Right ventricle myocardium inferior (tissue), 1 donor: ENCODE measurements around the gene CFD. TPM values are rescaled to one million over a fixed set of nuclear protein-coding genes. Genes with fewer than 3 reads are reported as not detected.
A peak's percentile ranks its signal among the peaks of the same experiment; 100 is the strongest.
"Not testable (repeated sequence)": the region's sequence is repeated elsewhere in the genome, so short reads cannot be mapped to it uniquely, and the experiment has no call there.

Source experiments
- ATAC-seq: fragments of 200-7000 bp; cut with Tn5 transposase; one replicate; pipeline ENCODE4 v1.9.1; 2020; ENCODE audit warnings: mild to moderate bottlenecking, moderate library complexity
- DNase-seq: peaks from one replicate; pipeline ENCODE4 v3.0.0; 2021; ENCODE audit errors: missing footprints
- intact Hi-C: fragments of 100-400 bp; cut with DNase I; formaldehyde crosslinking; loops from one replicate; pipeline ENCODE4 v1.11.0; 2022
- total RNA-seq: library from RNA; stranded (reverse); fragmentation: NEBNext Ultra II Directional; extraction: Animal tissue kit (Norgen Biotek cat#: 25700); gene quantifications from one replicate; pipeline ENCODE4 v1.2.1, GENCODE V29; 2021
- donor health status: DM: no; HTN: yes; CAD: no; lungs with severe emphysema.

CFD gene
- total RNA-seq, 1 donor from 2014 or later = 655 TPM

DNA sequence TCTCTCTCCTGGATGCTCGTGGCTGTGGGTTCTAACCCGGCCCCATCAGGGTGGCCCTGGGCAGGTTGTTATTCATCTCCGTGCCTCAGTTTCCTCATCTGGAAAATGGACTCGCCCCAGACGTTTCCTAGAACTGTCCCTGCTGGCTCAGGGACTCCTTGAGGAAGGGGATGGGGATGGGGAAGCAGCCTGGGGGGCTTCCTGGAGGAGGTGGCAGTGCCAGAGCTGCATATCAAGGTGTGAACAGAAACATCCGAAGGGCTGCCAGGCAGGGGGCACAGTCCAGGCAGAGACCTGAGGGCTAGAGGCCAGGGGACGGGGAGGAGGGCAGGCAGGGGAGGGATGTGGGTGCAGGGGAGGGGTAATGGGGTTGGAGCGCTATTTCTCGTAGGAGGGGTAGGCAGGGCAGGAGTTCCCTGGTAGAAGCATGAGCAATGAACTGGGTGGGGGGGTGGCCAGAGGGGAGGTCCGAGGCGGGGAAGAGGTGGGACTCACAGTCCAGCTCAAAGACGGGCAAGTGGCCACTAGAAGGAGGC lies 11.0 kb upstream of the CFD start:
- intact Hi-C loops = loop anchor here (5.0 kb wide), 1 partner anchor 46 kb away; no protein-coding TSS in a partner anchor
- DNase-seq = peak; percentile 73
- peak; percentile 32 for ATAC-seq

DNA sequence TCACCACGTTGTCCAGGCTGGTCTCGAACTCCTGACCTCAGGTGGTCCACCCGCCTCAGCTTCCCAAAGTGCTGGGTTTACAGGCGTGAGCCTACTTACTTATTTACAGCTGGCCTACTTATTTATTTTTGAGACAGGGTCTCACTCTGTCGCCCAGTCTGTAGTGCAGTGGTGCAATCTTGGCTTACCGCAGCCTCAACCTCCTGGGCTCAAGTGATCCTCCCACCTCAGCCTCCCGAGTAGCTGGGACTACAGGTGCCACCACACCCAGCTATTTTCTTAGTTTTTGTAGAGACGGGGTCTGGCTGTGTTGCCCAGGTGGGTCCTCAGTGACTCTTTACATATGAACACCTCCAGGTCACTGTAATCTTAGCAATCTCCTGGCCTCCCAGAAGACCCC lies 10.3 kb upstream of the CFD start:
- ATAC-seq, DNase-seq: not testable (repeated sequence)
- intact Hi-C loops = loop anchor here (5.0 kb wide), 1 partner anchor 47 kb away; no protein-coding TSS in a partner anchor

DNA sequence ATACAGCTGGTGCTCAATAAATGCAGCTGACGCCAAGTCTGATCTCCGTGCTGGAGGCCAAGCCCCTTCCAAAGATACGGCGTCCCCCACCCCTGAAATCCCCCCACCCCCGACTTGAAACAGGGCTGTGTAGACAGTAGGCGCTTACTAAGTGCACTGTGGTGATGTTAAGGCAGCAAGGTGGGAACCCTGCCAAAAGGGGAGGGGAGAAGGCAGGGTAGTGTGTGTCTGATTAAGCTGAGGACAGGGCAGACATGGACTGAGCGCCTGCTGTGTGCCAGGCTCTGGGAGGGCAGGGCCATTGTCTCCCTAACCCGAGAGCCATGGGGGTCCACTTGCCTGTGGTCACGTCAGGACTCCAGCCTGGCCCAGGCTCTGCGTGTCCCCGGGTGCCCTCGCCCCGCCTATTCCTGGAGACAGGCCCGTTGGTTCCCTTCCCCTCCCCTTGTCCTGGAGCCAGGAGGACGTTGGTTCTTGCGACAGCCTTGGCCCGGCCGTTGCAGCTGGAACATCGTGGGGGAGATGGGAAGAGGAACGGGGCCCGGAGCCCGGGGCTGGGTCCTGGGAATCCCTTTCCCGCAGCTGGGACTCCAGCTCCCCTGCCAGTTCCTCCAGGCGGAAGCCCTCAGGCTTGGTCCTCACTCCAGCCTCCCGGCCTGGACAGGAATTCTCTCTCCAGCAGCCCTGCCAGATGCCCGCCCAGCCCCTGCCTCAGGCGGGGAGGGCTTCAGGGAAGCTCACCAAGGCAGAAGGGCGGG lies 9.1 kb upstream of the CFD start:
- ATAC-seq (peak; percentile 89), DNase-seq (peak; percentile 95)
- intact Hi-C loops = no loop called here

DNA sequence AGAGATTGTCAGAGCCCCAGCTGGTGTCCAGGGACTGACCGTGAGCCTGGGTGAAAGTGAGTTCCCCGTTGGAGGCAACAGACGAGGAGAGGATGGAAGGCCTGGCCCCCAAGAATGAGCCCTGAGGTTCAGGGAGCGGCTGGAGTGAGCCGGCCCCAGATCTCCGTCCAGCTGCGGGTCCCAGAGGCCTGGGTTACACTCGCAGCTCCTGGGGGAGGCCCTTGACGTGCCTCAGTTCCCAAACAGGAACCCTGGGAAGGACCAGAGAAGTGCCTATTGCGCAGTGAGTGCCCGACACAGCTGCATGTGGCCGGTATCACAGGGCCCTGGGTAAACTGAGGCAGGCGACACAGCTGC lies 8.5 kb upstream of the CFD start:
- no peak for DNase-seq
- ATAC-seq = no peak
- intact Hi-C loops = no loop called here

DNA sequence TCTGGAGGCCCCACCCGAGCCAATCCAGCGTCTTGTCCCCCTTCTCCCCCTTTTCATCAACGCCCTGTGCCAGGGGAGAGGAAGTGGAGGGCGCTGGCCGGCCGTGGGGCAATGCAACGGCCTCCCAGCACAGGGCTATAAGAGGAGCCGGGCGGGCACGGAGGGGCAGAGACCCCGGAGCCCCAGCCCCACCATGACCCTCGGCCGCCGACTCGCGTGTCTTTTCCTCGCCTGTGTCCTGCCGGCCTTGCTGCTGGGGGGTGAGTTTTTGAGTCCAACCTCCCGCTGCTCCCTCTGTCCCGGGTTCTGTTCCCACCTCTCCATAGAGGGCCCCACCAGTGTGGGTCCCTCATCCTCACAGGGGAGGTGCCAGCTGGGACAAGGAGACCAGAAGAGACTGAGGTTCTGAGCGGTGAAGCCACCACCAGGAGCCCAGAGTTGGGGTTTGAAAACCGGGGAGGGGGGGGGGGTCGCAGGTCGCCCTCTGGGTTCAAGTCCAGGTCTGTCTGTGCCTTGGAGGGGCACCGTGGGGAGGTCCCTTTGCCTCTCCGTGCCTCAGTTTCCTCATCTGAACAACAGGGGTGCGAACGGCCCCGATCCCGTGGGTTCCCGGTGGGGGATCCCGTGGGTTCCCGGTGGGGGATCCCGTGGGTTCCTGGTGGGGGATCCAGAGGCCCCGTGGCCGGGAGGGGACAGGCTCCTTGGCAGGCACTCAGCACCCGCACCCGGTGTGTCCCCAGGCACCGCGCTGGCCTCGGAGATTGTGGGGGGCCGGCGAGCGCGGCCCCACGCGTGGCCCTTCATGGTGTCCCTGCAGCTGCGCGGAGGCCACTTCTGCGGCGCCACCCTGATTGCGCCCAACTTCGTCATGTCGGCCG lies 7.1 kb upstream of the CFD start, which contains the start of gene ELANE:
Gene ELANE, plus strand, starts transcription at position 168 of the 878 bp plus-strand sequence. Its CDS starts 26 bp downstream, at position 194.
- ATAC-seq (no peak), DNase-seq (no peak)
- intact Hi-C loops = no loop called here

DNA sequence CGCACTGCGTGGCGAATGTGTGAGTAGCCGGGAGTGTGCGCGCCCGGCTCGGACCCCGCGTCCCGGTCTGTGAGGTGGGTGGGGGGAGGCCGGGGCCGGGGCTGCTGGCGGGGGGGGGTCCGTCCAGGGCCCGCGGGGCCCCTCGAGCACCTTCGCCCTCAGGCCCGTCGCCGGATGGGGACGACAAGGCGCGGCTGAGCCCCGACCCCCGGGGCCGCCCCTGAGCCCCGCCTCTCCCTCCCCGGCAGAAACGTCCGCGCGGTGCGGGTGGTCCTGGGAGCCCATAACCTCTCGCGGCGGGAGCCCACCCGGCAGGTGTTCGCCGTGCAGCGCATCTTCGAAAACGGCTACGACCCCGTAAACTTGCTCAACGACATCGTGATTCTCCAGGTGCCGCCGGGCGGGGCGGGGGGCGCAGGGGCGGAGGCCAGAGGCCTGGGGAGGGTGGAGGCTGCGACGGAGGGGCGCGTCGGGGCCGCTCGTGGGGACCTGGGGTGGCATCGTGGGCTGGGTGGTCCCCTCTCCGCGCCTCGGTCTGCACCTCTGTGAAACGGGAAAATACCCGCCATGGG lies 6.4 kb upstream of the CFD start:
- intact Hi-C loops = no loop called here
- DNase-seq = no peak
- no peak for ATAC-seq

DNA sequence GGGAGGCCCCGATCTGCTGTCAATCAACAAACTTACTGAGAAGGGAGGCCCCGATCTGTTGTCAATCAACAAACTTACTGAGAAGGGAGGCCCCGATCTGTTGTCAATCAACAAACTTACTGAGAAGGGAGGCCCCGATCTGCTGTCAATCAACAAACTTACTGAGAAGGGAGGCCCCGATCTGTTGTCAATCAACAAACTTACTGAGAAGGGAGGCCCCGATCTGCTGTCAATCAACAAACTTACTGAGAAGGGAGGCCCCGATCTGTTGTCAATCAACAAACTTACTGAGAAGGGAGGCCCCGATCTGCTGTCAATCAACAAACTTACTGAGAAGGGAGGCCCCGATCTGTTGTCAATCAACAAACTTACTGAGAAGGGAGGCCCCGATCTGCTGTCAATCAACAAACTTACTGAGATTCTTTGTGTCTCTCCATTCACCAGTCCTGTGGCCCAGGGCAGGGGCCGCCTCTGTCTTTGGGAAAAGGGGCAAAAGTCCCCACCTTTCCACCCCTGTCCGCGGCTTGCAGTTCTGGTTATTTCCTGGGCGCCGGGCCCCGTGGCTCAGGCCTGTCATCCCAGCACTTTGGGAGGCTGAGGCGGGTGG lies 5.7 kb upstream of the CFD start:
- intact Hi-C loops, DNase-seq, ATAC-seq: not testable (repeated sequence)

DNA sequence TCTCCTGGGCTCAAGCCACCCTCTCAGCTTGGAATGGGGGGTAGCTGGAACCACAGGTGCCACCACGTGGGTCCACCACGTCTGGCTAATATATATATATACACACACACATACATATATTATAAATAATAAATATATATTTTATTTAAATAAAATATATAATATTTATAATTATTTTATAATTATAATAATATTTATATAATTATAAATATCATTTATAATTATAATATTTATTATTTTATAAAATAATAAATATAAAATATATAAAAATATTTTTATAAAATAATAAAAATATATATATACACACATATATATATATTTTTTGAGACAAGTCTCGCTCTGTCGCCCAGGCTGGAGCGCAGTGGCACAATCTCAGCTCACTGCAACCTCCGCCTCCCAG lies 4.9 kb upstream of the CFD start:
- ATAC-seq = no peak
- intact Hi-C loops = no loop called here

DNA sequence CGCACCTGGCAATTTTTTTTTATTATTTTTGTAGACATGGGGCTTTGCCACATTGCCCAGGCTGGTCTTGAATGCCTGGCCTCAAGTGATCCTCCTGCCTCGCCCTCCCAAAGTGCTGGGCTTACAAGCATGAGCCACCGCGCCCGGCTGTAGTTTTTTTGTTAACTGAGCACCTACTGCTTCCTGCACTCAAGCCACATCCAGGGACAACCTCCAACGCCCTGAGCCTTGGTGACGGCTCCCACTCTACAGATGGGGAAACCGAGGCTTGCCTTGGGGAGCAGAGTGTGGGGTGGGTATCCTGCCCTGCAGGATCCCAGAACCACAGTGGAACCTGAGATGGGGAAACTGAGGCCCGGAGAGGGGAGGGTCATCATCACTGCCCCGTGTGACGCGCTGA lies 4.3 kb upstream of the CFD start:
- ATAC-seq (no peak), DNase-seq (no peak)
- intact Hi-C loops = no loop called here

More for the DNA sequence above, 4.9 kb upstream of the CFD start:
- DNase-seq = no peak

DNA sequence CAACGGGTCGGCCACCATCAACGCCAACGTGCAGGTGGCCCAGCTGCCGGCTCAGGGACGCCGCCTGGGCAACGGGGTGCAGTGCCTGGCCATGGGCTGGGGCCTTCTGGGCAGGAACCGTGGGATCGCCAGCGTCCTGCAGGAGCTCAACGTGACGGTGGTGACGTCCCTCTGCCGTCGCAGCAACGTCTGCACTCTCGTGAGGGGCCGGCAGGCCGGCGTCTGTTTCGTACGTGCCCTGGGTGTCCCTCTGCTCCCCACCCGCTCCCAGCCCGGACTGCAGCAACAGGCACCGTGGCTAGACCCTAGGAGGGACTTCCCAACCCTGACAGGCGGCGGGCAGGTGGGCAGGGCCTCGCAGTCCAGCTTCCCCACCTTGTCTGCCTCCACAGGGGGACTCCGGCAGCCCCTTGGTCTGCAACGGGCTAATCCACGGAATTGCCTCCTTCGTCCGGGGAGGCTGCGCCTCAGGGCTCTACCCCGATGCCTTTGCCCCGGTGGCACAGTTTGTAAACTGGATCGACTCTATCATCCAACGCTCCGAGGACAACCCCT lies 3.8 kb upstream of the CFD start:
- ATAC-seq = no peak
- DNase-seq = no peak
- intact Hi-C loops = loop anchor here (2.0 kb wide), 1 partner anchor 85 kb away; no protein-coding TSS in a partner anchor

DNA sequence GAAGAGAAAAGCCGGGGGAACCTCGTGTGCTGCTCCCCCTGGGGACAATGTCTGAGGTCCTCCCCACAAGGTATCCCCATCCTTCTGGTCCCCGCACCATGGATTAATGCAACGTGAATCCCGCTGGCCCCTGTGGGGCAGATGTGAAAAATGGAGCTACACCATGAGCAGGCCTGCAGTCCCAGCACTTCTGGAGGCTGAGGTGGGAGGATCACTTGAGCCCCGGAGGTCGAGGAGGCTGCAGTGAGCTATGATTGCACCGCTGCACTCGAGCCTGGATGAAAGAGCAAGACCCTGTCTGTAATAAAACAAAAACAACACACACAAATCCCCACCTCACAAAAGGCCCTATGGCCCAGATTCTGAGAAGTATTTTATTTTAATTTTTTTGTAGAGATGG lies 1.2 kb upstream of the CFD start:
- DNase-seq (no peak), ATAC-seq (no peak)
- intact Hi-C loops = no loop called here

DNA sequence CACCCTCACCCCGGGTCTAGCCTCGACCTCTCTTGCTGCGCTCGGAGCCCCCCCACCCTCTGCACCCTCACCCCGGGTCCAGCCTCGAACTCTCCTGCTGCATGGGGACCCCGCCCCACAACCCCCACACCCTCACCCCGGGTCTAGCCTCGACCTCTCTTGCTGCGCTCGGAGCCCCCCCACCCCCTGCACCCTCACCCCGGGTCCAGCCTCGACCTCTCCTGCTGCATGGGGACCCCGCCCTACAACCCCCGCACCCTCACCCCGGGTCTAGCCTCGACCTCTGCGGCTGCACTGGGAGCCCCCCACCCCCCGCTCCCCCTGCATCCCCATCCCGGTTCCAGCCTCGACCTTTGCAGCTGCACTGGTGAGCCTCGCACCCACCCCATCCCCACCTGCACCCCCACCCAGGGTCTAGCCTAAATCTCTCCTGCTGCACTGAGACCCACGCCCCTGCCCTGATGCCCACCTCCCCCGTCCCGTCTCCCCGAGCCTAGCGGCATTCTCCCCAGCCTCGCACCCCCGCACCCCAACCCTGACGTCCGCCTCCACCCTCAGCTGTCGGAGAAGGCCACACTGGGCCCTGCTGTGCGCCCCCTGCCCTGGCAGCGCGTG lies 1.8 kb downstream of the CFD start:
- intact Hi-C loops = no loop called here
- DNase-seq = no peak

DNA sequence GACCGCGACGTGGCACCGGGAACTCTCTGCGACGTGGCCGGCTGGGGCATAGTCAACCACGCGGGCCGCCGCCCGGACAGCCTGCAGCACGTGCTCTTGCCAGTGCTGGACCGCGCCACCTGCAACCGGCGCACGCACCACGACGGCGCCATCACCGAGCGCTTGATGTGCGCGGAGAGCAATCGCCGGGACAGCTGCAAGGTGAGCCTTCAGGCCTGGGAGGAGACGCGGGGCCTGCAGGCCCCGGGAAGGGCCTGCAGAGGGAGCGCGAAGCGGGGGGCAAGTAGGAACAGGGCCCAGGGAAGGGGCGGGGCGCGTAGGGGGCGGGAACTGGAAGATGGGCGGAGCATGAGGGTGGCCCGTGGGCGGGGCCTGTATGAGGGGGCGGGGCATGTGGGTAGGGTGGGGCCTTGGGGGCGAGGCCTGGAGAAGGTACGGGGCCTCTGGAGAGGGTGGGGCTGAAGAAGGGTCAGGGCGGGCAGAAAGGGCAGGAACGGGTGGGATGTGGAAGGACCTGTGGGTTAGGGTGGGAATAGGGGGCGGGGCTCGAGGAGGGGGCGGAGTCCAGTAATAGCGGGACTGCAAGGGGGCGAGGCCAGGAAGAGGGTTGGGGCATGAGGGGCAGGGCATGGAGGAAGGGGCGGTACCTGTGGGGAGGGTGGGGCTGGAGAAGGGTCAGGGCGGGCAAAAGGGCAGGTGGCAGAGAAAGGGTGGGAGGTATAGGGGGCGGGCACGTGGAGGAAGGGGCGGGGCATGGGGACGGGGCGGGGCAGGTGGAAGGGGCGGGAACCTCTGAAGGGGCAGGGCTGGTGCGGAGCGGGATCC lies 2.5 kb downstream of the CFD start:
- no peak for DNase-seq
- ATAC-seq = no peak
- intact Hi-C loops = loop anchor here (2.0 kb wide), 1 partner anchor 59 kb away; no protein-coding TSS in a partner anchor

More for the DNA sequence above, 1.8 kb downstream of the CFD start:
- no peak for ATAC-seq

DNA sequence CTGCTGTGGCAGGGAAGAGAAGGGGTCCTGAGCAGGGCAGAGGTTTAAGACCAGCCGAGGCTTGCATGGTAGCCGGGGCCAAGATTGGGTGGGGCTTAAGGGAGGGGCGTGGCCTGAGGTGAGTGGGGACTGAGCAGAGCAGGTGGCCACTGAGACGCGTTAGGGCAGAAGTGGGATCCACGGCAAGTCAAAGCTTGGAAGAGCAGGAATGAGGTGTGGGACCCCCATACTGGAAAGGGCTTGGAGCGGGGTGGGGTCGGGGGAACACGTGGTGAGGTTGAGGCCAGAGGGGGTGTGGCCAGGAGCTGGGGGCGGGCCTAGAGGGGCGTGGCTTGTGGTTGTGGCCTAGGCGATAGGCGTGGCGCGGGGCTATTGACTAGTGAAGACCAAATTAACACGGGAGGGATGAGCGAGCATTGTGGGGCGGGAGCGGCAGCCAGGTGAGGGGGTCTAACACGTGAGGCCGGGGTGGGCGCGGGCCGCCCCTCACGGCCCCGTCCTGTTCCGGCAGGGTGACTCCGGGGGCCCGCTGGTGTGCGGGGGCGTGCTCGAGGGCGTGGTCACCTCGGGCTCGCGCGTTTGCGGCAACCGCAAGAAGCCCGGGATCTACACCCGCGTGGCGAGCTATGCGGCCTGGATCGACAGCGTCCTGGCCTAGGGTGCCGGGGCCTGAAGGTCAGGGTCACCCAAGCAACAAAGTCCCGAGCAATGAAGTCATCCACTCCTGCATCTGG lies 3.3 kb downstream of the CFD start:
- peak; percentile 88 for DNase-seq
- intact Hi-C loops = loop anchor here (2.0 kb wide), 1 partner anchor 58 kb away; no protein-coding TSS in a partner anchor
- no peak for ATAC-seq

DNA sequence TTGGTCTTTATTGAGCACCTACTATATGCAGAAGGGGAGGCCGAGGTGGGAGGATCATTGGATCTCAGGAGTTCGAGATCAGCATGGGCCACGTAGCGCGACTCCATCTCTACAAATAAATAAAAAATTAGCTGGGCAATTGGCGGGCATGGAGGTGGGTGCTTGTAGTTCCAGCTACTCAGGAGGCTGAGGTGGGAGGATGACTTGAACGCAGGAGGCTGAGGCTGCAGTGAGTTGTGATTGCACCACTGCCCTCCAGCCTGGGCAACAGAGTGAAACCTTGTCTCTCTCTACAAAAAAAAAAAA lies 3.8 kb downstream of the CFD start:
- no peak for ATAC-seq
- DNase-seq = no peak
- intact Hi-C loops = loop anchor here (2.0 kb wide), 1 partner anchor 58 kb away; no protein-coding TSS in a partner anchor

DNA sequence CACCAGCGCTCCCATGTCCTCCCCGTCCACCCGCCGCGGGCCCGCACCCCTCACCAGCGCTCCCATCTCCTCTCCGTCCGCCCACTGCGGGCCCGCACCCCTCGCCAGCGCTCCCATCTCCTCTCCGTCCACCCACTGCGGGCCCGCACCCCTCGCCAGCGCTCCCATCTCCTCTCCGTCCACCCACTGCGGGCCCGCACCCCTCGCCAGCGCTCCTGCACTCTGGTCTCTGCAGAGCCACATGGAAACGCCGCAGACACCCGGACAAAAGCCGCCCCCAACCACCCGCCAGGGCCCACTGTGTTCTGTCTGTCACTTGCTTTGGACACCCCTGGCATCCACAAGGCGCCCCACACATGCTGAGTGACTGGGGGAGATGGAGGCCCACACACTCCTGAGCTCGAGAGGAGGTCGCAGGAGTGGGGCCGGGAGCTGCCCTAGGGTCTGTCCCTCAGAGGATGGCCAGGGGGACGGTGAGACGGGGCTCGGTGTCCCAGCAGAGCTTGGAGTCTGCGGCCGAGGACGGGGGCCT lies 7.4 kb downstream of the CFD start:
- DNase-seq (no peak), ATAC-seq (no peak)
- intact Hi-C loops = no loop called here
